Left cardiac atrium (tissue), 4 donors: ENCODE data around the gene PAPSS2. TPM values are rescaled to one million over a fixed set of nuclear protein-coding genes. Genes with fewer than 3 reads are reported as not detected.
A peak's percentile ranks its signal among the peaks of the same experiment; 100 is the strongest.
"Not testable (repeated sequence)": the region's sequence is repeated elsewhere in the genome, so short reads cannot be mapped to it uniquely, and the experiment has no call there.

Experiments
- ATAC-seq, 2 donors: fragments of 200-7000 bp; cut with Tn5 transposase; one replicate each; pipeline ENCODE4 v1.9.1; 2020; ENCODE audit warnings: mild to moderate bottlenecking in 2 of 2, moderate library complexity in 2 of 2
- DNase-seq: peaks from one replicate; pipeline ENCODE4 v3.0.0-alpha.2; 2020
- intact Hi-C, 2 donors: fragments of 100-400 bp; cut with DNase I; formaldehyde crosslinking; loops; one replicate each; pipeline versions ENCODE4 v1.14.1 to v1.15.1; 2022 to 2023
- total RNA-seq, 2 donors: library from RNA; stranded (reverse); fragmentation: NEBNext Ultra II Directional; extraction: Animal tissue kit (Norgen Biotek cat#: 25700); gene quantifications; one replicate each; pipeline ENCODE4 v1.2.1, GENCODE V29; 2021
- donor health status: DM: no; HTN: yes; CAD: no.
- donor health status: DM: no; HTN: yes; CAD: no; lungs with severe emphysema.
- donor health status: DM: yes; HTN: yes; CAD: no.
- donor health status: Dilated cardiomyopathy.

Gene PAPSS2
- total RNA-seq, 2 donors from 2014 or later: 14.7 to 24.0 TPM

DNA sequence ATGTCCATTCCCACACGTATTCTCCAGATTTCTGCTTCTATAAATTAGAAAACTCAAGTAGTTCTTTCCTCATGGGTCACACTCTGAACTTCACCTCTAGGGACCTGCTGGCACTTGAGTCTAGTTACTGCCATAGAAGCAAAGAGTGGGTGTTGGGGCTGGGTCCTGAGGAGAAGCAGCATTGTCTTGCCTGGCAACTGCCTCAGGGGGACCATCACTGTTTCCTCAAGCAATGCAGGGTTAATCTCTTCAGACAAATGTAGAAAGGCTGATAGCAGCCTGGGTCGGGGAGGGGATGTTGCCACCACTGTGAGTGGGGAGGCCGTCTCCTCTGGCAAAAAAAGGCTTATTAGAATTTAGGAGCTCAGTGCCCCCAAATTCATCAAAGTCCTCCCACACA, 20.2 kb upstream of the PAPSS2 start:
- DNase-seq (no peak), ATAC-seq (no peak)
- intact Hi-C loops: no loop called here

DNA sequence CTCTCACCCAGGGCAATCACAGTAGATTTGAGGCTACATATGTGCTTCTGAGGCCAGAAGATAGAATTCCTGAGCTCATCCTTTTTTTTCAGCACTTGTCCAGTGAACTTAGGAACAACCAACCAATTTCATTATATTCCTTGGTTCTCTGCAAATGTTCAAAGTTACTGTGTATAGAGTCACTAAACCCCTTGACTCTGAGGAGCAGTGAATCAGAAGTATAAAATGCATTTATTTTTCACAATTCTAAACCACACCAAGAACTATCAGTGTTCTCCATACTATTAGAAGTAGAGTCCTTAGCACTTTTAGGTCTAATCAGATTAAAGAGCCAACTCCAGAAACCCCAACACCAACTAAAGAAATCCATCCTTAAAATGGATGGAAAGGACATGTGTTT, 19.6 kb upstream of the PAPSS2 start:
- intact Hi-C loops: no loop called here
- DNase-seq: no peak
- ATAC-seq: no peak

- no peak for ATAC-seq
- intact Hi-C loops: no loop called here
- no peak for DNase-seq
These were observed 17.2 kb upstream of the PAPSS2 start for GRCh38 chr10:87642486-87642885.

GRCh38 chr10:87642988-87643387, 16.7 kb upstream of the PAPSS2 start:
- intact Hi-C loops: no loop called here
- no peak for ATAC-seq
- no peak for DNase-seq

DNA sequence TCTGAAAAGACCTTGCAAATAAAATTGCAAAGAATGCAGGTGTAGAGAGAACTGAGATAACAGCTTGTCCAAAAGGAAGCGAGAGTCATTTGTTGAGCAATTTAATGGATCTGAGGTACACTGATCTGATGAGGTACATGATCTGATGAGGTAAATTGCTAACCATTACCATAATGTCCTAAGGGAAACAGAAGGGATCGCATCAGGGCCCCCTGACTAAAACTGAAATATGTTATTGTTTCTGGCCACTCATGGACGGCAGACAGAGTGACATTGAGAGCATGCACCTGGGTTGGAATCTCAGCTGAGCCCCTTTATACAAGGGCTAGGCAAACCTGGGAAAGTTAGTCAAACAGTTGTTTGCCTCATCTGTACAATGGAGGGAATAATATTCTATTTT, 15.8 kb upstream of the PAPSS2 start:
- DNase-seq (no peak), ATAC-seq (no peak)
- intact Hi-C loops: no loop called here

- intact Hi-C loops, DNase-seq, ATAC-seq: not testable (repeated sequence)
These were observed 15.2 kb upstream of the PAPSS2 start for GRCh38 chr10:87644500-87644899.

DNA sequence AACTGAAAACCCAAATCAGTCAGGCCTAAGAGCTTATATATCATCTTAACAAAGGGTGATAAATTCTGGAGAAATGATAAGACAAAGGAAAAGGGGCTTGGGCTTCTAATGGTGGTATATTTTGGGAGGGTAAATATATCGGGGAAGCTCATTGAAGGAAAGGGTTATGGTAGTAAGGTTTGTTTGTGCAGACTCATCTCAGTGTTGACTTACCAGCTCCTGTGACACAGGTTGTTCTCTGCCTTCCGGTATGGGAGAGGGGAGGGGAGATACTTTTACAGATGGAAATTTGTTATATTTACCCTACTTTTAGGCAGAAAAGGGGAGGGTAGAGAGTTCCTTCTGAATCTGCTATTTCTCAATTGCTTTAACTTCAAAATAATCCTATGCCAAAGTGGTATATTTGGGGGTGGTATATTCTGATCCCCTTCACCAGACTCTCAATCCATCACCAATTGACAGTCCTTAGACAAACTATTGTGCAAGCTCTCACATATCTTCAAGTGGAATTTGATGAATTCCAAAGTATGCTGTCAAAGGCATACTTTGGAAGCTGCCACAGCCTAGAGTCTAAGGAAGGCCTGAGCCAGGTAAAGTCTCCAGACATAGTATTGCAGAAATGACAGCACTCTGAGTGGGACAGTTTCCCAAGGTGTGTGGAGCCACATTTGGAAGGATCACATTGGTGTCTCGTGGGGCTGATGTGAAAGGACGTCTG, 13.3 kb upstream of the PAPSS2 start:
- no peak for DNase-seq
- intact Hi-C loops: no loop called here
- ATAC-seq: no peak

- intact Hi-C loops: no loop called here
- DNase-seq (no peak), ATAC-seq (no peak)
These were observed 12.7 kb upstream of the PAPSS2 start for GRCh38 chr10:87646935-87647334.

DNA sequence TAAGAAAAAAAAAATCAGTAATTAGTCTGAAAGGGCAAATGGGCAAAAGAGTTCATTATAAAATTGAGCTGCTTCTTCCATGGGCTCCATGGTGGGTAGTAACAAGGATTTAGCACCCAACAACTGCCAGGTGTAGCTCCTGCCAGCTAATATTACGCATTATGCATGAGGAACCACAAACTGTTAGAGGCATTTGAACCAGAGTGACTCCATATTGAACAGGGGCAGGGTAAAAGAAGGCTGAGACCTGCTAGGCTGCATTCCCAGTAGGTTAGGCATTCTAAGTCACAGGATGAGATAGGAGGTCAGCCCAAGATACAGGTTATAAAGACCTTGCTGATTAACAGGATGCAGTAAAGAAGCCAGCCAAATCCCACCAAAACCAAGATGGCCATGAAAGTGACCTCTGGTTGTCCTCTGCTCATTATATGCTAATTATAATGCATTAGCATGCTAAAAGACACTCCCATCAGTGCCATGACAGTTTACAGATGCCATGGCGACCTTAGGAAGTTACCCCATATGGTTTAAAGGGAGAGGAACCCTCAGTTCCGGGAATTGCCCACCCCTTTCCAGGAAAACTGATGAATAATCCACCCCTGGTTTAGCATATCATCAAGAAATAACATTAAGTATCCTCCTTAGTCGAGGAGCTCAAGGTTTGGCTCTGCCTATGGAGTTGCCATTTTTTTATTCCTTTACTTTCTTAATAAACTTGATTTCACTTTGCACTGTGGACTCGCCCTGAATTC, 8.7 kb upstream of the PAPSS2 start:
- ATAC-seq: no peak
- DNase-seq: no peak
- intact Hi-C loops: no loop called here

DNA sequence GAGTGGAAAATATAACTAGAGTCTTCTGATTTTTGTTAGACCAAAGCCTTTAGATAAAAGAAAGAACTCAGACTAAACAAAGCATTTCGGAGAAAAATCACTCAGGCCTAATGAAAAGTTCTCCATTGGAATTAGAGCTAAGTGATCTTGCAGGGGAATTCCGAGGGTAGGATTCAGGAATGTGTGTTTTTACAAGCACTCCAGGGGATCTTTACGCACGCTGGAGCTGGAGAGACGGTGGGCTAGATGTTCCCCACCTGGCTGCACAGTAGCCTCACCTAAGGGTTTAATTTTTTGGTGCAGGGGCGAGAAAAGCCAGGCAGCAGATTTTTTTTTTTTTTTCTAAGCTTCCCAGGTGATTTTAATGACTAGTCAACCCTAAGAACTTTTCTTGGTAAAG, 7.9 kb upstream of the PAPSS2 start:
- ATAC-seq: no peak
- intact Hi-C loops: no loop called here

GRCh38 chr10:87652261-87652660, 7.4 kb upstream of the PAPSS2 start:
- ATAC-seq: no peak
- intact Hi-C loops: no loop called here
- no peak for DNase-seq

More for the DNA sequence above, 7.9 kb upstream of the PAPSS2 start:
- DNase-seq: no peak

DNA sequence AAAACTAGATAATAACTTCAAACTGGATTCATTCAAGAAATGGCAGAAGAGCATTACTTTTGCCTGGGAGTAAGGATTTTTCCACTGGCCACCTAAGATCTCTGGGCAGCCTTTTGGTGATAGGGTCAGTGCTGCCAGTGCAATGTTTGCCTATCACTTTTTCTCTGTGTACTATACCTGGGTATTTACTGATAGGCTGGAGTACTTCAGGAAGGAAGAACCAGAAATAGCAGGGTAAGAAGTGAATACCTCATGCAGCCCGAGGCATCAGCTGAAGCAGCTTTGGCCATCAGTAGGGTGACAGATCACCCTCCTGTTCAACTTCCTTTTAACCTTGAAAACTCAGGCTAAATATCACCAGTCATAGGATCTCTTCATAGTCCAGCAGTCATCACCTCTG, 5.5 kb upstream of the PAPSS2 start:
- intact Hi-C loops: no loop called here
- DNase-seq: no peak
- ATAC-seq: no peak

DNA sequence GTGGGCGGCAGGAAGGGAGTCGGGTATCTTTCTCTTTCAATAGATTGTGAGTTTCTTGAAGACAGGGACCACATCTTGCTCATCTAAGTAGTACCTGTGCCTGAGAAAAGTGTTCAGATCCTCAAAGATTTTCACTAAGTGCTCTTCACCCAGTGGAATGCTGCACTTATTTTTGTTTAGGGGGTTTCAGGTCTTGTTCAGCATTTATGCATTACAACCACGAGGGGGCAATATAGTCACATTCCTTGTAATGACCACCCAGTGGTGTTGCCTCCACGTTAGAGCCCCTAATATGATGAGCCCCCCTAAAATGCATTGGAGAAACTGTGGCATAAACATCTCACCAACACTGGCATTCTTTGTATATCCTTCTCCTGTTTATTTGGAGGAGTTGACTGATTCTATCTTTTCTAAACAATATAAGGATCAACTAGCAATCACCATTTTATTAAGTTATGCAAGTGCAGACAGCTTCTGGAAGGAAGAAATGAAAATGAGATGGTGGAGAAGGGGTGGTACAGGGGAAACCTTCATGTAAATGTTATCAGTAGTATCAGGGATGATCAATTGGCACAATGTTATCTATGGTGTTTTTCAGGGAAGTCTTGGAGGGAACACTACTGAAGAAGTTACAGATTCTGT, 3.1 kb upstream of the PAPSS2 start:
- ATAC-seq (no peak), DNase-seq (no peak)

GRCh38 chr10:87657371-87657770, 2.3 kb upstream of the PAPSS2 start:
- ATAC-seq (peak in 1 of 2 donors; percentile 10), DNase-seq (peak; percentile 39)
- intact Hi-C loops: loop anchor here (1.0 to 5.0 kb wide), 2 partner anchors 78 to 80 kb away; no protein-coding TSS in a partner anchor

More for the DNA sequence above, 3.1 kb upstream of the PAPSS2 start:
- intact Hi-C loops: loop anchor here (1.0 to 5.0 kb wide), 2 partner anchors 79 to 81 kb away; no protein-coding TSS in a partner anchor

- DNase-seq (no peak), ATAC-seq (no peak)
- intact Hi-C loops: loop anchor here in 1 of 2 donors (5.0 kb wide), 1 partner anchor 79 kb away; no protein-coding TSS in a partner anchor
These were observed 1.3 kb upstream of the PAPSS2 start for GRCh38 chr10:87658321-87658795.

DNA sequence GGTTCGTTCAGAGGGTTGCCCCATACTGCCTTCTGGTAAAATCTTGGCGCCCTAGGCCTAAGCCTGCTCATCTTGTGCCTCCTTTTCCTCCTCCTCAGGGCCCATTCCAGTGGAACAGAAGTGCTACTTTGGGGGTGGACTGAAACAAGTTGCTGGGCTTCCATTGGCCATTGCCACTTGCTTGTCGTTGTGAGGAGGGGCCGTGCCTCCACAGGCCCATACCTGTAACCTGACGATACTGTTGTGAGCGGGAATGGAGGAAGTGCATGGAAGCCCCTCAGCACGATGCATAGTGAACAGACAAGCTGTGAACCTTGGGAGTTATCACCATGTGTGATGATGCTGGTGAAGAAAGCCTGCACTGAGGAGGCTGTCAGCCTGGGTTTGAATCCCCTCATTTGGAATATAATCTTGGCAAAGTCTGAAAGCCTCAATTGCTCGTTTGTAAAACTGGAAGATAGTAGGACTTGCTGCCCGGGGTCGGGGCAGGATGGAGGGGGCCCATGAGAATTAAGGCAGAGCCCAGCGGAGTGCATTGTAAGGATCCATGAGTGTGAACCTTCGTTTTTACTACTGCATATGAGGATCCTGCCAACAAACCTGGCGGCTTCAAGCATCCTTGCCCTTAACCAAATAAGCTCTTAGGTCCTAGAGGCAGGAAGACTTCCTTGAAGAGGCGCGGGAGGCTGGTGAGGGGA, 671 bp upstream of the PAPSS2 start:
- no peak for ATAC-seq
- intact Hi-C loops: loop anchor here in 1 of 2 donors (5.0 kb wide), 1 partner anchor 78 kb away; no protein-coding TSS in a partner anchor
- DNase-seq: no peak

- intact Hi-C loops: no loop called here
- DNase-seq: peak; percentile 41
- ATAC-seq: peak; percentile 42 to 84
These were observed 931 bp downstream of the PAPSS2 start for GRCh38 chr10:87660484-87661133.

DNA sequence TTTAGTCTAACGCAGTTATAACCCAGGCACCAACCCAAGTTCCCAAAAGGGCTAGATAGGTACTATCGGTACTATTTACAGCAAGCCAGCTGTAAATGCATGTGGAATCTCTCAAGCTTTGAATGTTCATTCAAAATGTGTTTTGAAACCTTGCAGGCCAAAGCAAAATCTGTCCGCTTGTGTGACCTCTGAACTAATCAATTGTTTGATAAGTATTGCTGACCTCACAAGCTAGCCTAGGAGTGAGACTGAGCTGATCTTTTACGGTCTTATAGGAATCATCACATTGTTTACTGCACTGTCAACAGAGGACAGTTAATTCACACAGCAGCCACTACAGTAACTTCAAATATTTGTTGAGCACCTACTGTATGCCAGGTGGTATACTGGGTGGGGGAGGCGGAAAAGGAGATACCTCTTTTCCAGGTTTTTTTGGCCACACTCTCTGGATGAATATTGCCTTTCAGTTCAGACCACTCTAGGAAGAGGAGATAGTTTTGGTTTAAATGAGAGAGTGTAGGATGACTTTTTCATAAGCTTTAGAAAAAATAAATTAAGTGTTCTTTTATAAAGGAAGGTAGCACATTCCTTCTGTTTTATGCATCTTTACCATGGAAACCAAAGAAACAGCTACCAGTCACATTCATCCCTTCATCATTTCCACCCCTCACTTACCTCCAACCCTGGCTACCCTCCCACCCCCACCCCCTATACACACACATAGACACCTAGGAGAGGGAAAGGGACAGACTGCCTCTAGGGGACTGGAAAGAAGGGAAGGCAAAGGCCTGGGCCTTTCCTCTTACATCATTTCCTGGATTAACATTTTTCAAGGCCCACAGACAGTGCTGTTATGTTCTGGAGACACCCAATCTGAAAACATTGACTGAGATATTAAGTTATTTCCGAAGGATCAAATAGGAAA, 2.4 kb downstream of the PAPSS2 start:
- intact Hi-C loops: no loop called here
- ATAC-seq (no peak), DNase-seq (no peak)
